ENCODE results near the gene RNF6. TPM values are rescaled to one million over a fixed set of nuclear protein-coding genes. Genes with fewer than 3 reads are reported as not detected.
"Not testable (repeated sequence)": the region's sequence is repeated elsewhere in the genome, so short reads cannot be mapped to it uniquely, and the experiment has no call there.

Gene RNF6
- 49.0 and 61.9 TPM in 2 replicates for total RNA-seq (2014; rRNA removed; shearing (Covaris generic))

GRCh38 chr13:26221721-26222519, at the start of gene RNF6:
Gene RNF6, minus strand, starts transcription at chr13:26222314. Its CDS starts 2,665 bp downstream, at chr13:26219649.
- peak; percentile 98 for DNase-seq (ENCODE audit: low spot score)

DNA sequence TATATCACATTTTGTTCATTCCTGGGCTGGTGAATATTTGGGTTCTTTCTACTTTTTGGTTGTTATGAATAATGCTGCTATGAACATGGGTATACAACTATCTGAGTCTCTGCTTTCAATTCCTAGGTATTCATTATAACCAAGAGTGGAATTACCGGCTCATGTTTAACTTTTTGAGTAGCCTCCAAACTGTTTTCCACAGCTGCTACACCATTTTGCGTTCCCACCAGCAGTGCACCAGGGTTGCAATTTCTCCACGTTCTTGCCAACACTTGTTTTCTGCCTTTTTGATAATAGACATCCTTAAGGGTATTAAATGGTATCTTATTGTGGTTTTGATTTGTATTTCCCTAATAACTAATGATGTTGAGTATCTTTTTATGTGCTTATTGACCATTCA, 48.6 kb upstream of the RNF6 start:
- DNase-seq (ENCODE audit: low spot score), result no peak

DNA sequence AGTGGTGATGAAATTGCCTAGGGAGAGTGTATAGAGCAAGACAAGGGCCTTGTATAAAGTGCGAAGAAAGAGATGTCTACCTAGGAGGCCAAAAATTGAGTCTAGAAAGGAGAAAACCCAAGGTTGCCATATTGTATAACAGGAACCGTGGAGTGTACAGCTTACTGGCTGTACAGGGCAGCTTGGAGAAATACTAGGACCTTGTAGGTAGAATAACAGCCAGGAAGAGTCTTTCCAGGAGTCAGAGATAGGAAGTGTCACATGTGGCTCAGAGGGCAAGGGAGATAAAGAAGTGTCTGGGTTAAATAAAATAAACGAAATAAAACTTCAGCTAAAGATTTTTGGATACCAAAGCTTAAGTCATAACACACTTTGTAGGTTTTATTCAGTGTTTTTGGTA, 44.2 kb upstream of the RNF6 start:
- no peak for DNase-seq (ENCODE audit: low spot score)

DNA sequence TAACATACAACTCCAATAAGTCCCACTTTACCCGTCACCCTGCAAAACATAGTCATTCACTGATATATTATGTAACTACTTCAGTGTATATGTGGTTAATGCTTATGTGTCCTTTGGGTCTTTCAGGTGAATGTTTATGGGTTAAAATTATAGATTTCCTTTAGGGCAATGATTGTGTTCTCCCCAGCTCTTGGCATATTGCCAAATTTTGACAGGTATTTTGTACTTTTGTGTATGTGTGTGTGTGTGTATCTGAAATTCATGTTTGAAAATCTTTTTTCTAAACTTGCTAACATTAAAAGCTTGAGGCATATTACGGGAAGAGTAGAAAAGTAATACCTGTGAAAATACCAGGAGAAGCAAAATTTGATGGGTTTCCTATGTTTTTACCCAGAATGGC, 40.0 kb upstream of the RNF6 start:
- DNase-seq (ENCODE audit: low spot score), result no peak

DNA sequence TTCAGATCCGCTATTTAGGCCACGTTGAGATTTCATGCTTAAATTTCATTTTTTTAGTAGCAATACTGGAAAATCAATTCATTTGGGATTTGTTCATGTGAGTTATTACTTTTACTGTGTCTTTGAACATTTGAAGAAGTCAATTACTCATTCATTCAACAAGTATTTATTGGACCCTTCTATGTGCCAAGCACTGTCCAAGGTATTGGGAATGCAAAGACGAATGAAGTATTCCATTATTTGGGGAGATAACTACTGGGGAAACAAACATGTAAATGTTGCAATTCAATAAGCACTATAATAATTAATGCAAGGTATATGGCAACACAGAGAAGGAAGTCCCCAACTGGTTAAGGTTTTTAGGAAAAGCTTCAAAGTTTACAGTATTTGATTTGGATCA, 37.5 kb upstream of the RNF6 start:
- no peak for DNase-seq (ENCODE audit: low spot score)

DNA sequence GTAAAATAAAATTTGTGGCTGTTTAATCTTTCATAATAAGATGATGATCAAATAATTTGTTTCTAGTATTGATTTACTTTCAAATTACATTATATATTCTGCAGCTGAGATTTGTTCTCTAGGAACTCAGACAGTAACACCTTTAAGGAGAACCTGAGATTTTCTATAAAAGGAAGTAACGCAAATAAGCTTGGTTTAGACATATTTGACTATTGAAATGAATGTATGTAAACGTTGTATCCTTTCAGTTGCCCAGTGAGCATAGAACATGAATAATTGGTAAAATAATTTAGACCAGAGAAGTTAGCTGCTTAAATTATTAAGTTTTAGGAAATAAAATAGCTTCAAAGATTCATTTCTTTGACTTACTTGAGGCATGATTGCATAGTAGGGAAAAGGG, 34.9 kb upstream of the RNF6 start:
- DNase-seq (ENCODE audit: low spot score), result no peak

DNA sequence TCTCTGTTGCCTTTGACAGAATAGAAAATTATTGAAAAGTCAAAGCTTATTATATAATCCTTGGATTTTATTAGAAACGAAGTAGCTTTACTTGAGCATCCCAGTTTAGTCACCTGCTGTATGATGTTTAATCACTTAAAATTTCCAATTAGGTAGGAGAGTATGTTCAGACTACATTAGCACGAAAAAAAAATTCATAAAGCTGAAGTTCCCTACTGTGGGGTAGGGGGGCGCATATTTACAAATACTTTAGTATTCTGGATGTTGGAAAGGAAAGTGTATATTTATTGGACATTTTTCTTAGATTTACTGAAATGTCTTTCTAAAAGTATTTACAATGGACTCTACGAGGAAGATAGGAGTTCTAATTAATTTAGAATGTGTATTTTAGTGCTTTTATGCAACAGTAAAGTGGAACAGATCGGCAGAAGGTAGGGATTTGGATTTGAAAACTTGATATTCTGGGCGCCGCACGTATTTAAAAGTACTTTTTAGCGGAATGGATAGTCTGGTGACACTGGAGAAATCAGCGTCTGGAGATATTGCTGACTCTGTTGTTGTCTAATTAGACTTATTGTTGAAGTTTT, 33.7 kb upstream of the RNF6 start:
- DNase-seq (ENCODE audit: low spot score), result no peak

GRCh38 chr13:26255115-26255514, 33.0 kb upstream of the RNF6 start:
- DNase-seq (ENCODE audit: low spot score), result no peak

GRCh38 chr13:26254583-26255111, 32.5 kb upstream of the RNF6 start:
- peak; percentile 7 for DNase-seq (ENCODE audit: low spot score)

GRCh38 chr13:26253787-26254582, 31.9 kb upstream of the RNF6 start, which contains the start of gene CDK8:
Gene CDK8, plus strand, starts transcription at chr13:26254129. Its CDS starts 513 bp downstream, at chr13:26254642.
- peak; percentile 74 for DNase-seq (ENCODE audit: low spot score)

- no peak for DNase-seq (ENCODE audit: low spot score)
These were observed 31.2 kb upstream of the RNF6 start for GRCh38 chr13:26253262-26253786.

- not testable (repeated sequence) for DNase-seq (ENCODE audit: low spot score)
These were observed 29.9 kb upstream of the RNF6 start for GRCh38 chr13:26252006-26252405.

DNA sequence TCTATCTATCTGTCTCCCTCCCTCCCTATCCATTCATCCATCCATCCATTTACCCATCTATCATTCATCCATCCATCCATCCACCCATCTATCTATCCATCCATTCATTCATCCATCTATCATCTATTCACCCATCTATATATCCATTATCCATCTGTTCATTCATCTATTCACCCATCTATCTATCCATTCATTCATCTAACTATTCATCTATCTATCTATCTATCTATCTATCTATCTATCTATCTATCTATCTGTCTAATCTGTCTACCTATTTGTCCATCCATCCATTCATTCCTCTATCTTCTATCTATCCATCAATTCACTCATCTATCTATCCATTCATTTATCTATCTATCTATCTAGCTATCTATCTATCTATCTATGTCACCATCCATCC, 27.4 kb upstream of the RNF6 start:
- no peak for DNase-seq (ENCODE audit: low spot score)

- DNase-seq (ENCODE audit: low spot score), result no peak
These were observed 25.5 kb upstream of the RNF6 start for GRCh38 chr13:26247608-26248007.

- no peak for DNase-seq (ENCODE audit: low spot score)
These were observed 24.9 kb upstream of the RNF6 start for GRCh38 chr13:26247011-26247410.

GRCh38 chr13:26246154-26246553, 24.0 kb upstream of the RNF6 start:
- DNase-seq (ENCODE audit: low spot score), result no peak

DNA sequence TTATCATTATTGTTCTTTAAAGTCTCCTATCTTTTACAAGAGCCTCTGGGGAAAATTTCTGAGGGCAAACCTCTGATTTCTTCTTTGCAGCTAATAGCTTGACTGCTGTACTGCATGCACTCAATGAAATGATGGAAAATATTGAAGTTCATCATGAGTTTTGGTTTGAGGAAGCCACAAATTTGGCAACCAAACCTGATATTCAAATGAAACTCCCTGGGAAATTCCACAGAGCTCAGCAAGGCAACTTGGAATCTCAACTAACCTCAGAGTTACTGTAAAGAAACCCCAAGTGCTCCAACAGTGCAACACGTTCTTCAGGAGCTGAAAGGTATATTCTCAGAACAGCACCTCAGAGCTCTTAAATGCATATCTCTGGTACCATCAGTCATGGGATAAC, 14.2 kb upstream of the RNF6 start:
- DNase-seq (ENCODE audit: low spot score), result no peak

DNA sequence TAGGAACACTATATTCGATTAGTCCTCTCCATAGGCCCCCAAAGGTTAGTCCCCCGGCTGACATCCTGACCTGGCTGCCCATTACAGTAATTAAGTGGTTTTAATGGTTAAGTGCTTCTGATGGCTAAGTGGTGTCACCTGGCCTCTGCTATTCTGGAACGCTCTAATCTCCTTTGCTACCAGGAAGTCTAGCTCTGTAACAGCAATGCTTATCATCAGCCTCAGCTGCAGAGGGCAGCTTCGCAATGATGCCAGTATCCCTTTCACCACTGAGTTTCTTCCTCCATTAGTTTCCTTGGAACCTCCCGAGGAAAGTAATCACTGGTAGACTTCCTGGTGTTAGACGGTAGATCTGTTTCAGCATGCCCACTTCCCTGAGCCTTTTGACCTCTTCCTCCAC, 8.6 kb upstream of the RNF6 start:
- no peak for DNase-seq (ENCODE audit: low spot score)

DNA sequence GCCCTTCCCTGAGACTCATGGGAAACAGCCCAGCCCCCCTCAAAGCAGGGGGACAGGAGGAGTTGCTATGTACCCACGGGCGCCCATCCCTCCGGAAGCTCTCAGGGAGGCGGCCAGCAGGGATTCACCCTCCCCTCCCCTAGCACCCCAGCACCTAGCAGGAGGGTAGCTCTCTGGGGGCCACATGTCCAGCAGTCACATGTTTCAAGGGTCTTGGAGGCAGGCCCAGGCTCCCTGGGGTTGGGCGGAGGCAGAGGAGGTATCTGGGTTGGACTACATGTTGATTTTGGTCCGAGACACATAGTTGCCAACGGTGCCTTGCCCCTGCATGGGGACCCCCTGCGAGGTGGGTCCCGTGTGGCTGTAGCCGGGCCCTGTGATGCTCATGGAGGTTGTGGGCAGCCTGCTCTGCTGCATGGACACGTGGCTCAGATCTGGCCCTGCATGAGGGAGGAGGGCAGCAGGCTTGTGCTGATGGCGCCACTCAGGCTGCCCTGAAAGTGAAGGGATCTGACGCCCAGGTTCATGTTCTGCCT, 7.0 kb upstream of the RNF6 start:
- DNase-seq (ENCODE audit: low spot score), result no peak

- DNase-seq (ENCODE audit: low spot score), result no peak
These were observed 6.0 kb upstream of the RNF6 start for GRCh38 chr13:26228096-26228495.

- no peak for DNase-seq (ENCODE audit: low spot score)
These were observed 5.3 kb upstream of the RNF6 start for GRCh38 chr13:26227166-26227971.
